WTC11 (cell line): ENCODE results near the gene FAM53B. TPM values are rescaled to one million over a fixed set of nuclear protein-coding genes. Genes with fewer than 3 reads are reported as not detected.
A peak's percentile ranks its signal among the peaks of the same experiment; 100 is the strongest.

ENCODE experiments used
- ATAC-seq: fragments of 200-7000 bp; cut with Tn5 transposase; 2 replicates; pipeline ENCODE4 v1.10.0; 2021; ENCODE audit warnings: mild to moderate bottlenecking, moderate library complexity
- CTCF ChIA-PET: fragments of 300-600 bp; sonication (Branson Sonifier 250); formaldehyde crosslinking; loops from one replicate; lab custom pipeline; 2021; ENCODE audit warnings: antibody characterized with exemption; lab: Charles Lee
- POLR2A ChIA-PET: fragments of 350-600 bp; sonication (Branson Sonifier 250); formaldehyde crosslinking; loops from one replicate; lab custom pipeline; 2021; ENCODE audit warnings: antibody characterized with exemption; lab: Charles Lee
- DNase-seq: peaks from one replicate; pipeline ENCODE4 v3.0.0; 2021; ENCODE audit warnings: low spot score
- H3K27ac Mint-ChIP-seq: 2 replicates; pipeline ENCODE4 v1.8.0; 2021; ENCODE audit warnings: mixed read lengths
- H3K27me3 Mint-ChIP-seq: 2 replicates; pipeline ENCODE4 v1.8.0; 2021; ENCODE audit warnings: low read depth, mild to moderate bottlenecking, moderate library complexity, mixed read lengths
- H3K36me3 Mint-ChIP-seq: 2 replicates; pipeline ENCODE4 v1.8.0; 2021; ENCODE audit warnings: mixed read lengths
- H3K4me1 Mint-ChIP-seq: 2 replicates; pipeline ENCODE4 v1.8.0; 2022; ENCODE audit warnings: mixed read lengths
- H3K4me3 Mint-ChIP-seq: 2 replicates; pipeline ENCODE4 v1.8.0; 2021; ENCODE audit warnings: mild to moderate bottlenecking, moderate library complexity, mixed read lengths
- H3K9me3 Mint-ChIP-seq: 2 replicates; pipeline ENCODE4 v1.8.0; 2021; ENCODE audit warnings: mixed read lengths
- AR ChIP-seq: fragments of 250-450 bp; sonication (Bioruptor Pico); IDR thresholded peaks from 2 replicates; pipeline ENCODE4 v1.9.0; 2021; ENCODE audit warnings: mild to moderate bottlenecking
- ARID4B ChIP-seq: sonication (generic); formaldehyde crosslinking; IDR thresholded peaks from 2 replicates; pipeline ENCODE4 v1.8.0; 2023; ENCODE audit warnings: missing genetic modification reagents, mild to moderate bottlenecking, borderline replicate concordance
- CBFB ChIP-seq: sonication (generic); formaldehyde crosslinking; IDR thresholded peaks from 2 replicates; pipeline ENCODE4 v1.8.1; 2022; ENCODE audit warnings: mild to moderate bottlenecking, low read depth, missing genetic modification reagents
- CREB1 ChIP-seq: sonication (generic); formaldehyde crosslinking; IDR thresholded peaks from 2 replicates; pipeline ENCODE4 v1.8.0; 2023; ENCODE audit warnings: mild to moderate bottlenecking, missing genetic modification reagents
- EMX1 ChIP-seq: fragments of 250-450 bp; sonication (Bioruptor Pico); IDR thresholded peaks from 2 replicates; pipeline ENCODE4 v1.8.0; 2021; ENCODE audit warnings: mild to moderate bottlenecking
- KAT7 ChIP-seq: sonication (generic); formaldehyde crosslinking; IDR thresholded peaks from 2 replicates; pipeline ENCODE4 v1.8.1; 2023; ENCODE audit warnings: missing genetic modification reagents, mild to moderate bottlenecking, borderline replicate concordance
- NFYB ChIP-seq: sonication (generic); formaldehyde crosslinking; conservative IDR thresholded peaks from 2 replicates; pipeline ENCODE4 v1.8.0; 2022; ENCODE audit warnings: low read depth, missing genetic modification reagents
- RORB ChIP-seq: fragments of 250-450 bp; sonication (Bioruptor Pico); IDR thresholded peaks from 2 replicates; pipeline ENCODE4 v1.9.0; 2021; ENCODE audit warnings: mild to moderate bottlenecking
- TEAD4 ChIP-seq: sonication (generic); formaldehyde crosslinking; IDR thresholded peaks from 2 replicates; pipeline ENCODE4 v1.8.0; 2022; ENCODE audit warnings: mild to moderate bottlenecking, missing genetic modification reagents
- ZBTB21 ChIP-seq: sonication (generic); formaldehyde crosslinking; IDR thresholded peaks from 2 replicates; pipeline ENCODE4 v1.8.1; 2023; ENCODE audit warnings: mild to moderate bottlenecking, missing genetic modification reagents, borderline replicate concordance
- ZBTB43 ChIP-seq: sonication (generic); formaldehyde crosslinking; IDR thresholded peaks from 2 replicates; pipeline ENCODE4 v1.8.1; 2023; ENCODE audit warnings: mild to moderate bottlenecking, missing genetic modification reagents
- total RNA-seq: library from RNA; stranded (reverse); gene quantifications from 3 replicates; pipeline ENCODE4 v1.2.3, GENCODE V29; 2021
- TF ChIP-seq, protein P1 (sequence below): sonication (generic); formaldehyde crosslinking; IDR thresholded peaks from 2 replicates; pipeline ENCODE4 v1.8.0; 2022; ENCODE audit warnings: missing genetic modification reagents

FAM53B gene
- total RNA-seq, 1 experiment from 2014 or later = 21.3 TPM

GRCh38 chr10:124650263-124650662 lies 93.9 kb downstream of the FAM53B start (continued):
- TF ChIP-seq ZBTB43 (no peak), TEAD4 (no peak), EMX1 (no peak), CBFB (no peak), AR (CRISPR knock-in tag) (no peak), CREB1 (no peak), ZBTB21 (CRISPR knock-in tag) (no peak)
- TF ChIP-seq, protein P1, sequence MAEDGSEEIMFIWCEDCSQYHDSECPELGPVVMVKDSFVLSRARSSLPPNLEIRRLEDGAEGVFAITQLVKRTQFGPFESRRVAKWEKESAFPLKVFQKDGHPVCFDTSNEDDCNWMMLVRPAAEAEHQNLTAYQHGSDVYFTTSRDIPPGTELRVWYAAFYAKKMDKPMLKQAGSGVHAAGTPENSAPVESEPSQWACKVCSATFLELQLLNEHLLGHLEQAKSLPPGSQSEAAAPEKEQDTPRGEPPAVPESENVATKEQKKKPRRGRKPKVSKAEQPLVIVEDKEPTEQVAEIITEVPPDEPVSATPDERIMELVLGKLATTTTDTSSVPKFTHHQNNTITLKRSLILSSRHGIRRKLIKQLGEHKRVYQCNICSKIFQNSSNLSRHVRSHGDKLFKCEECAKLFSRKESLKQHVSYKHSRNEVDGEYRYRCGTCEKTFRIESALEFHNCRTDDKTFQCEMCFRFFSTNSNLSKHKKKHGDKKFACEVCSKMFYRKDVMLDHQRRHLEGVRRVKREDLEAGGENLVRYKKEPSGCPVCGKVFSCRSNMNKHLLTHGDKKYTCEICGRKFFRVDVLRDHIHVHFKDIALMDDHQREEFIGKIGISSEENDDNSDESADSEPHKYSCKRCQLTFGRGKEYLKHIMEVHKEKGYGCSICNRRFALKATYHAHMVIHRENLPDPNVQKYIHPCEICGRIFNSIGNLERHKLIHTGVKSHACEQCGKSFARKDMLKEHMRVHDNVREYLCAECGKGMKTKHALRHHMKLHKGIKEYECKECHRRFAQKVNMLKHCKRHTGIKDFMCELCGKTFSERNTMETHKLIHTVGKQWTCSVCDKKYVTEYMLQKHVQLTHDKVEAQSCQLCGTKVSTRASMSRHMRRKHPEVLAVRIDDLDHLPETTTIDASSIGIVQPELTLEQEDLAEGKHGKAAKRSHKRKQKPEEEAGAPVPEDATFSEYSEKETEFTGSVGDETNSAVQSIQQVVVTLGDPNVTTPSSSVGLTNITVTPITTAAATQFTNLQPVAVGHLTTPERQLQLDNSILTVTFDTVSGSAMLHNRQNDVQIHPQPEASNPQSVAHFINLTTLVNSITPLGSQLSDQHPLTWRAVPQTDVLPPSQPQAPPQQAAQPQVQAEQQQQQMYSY (CRISPR knock-in tag) = no peak
- TF ChIP-seq, all 79 proteins: peak for 0

GRCh38 chr10:124649214-124649613 lies 95.0 kb downstream of the FAM53B start:
- CTCF ChIA-PET = interaction anchor here (0.7 to 1.8 kb wide), 3 partner anchors 22 to 92 kb away, joined by 3 to 9 read pairs (median 3); no protein-coding TSS in a partner anchor
- Mint-ChIP-seq H3K27ac (peak overlapping the region; percentile 10; the same call in 1 of the 2 replicates), H3K4me3 (no peak overlapping the region), H3K36me3 (no peaks in the 10 kb centered on the region), H3K27me3 (no peaks in the 10 kb centered on the region), H3K4me1 (peaks cover 44% of the 10 kb centered on the region), H3K9me3 (no peaks in the 10 kb centered on the region)
- POLR2A ChIA-PET = no interaction called here
- TF ChIP-seq ARID4B (CRISPR knock-in tag) = no peak
- TF ChIP-seq RORB = no peak
- TF ChIP-seq KAT7 (CRISPR knock-in tag) = no peak
- DNase-seq (no peak), ATAC-seq (no peak)

- Mint-ChIP-seq H3K4me3 (no peak overlapping the region), H3K27me3 (no peaks in the 10 kb centered on the region), H3K4me1 (peaks cover 43% of the 10 kb centered on the region), H3K27ac (peak overlapping the region; percentile 30), H3K9me3 (no peaks in the 10 kb centered on the region), H3K36me3 (no peaks in the 10 kb centered on the region)
- CTCF ChIA-PET = interaction anchor here (1.8 to 1.9 kb wide), 2 partner anchors 23 to 93 kb away, joined by 7 to 9 read pairs; no protein-coding TSS in a partner anchor
- ATAC-seq = no peak
- POLR2A ChIA-PET = no interaction called here
- DNase-seq = no peak
- TF ChIP-seq NFYB (CRISPR knock-in tag) (no peak), KAT7 (CRISPR knock-in tag) (no peak), AR (CRISPR knock-in tag) (no peak)
Observed at GRCh38 chr10:124648738-124649137, 95.4 kb downstream of the FAM53B start.
